ENCODE data around the gene RNF225. TPM values are rescaled to one million over a fixed set of nuclear protein-coding genes. Genes with fewer than 3 reads are reported as not detected.

Gene RNF225
- total RNA-seq, 1 experiment from 2014 or later = 0.20 TPM

GRCh38 chr19:58355215-58355796 lies 40.1 kb upstream of the RNF225 start:
- no peaks in the 10 kb centered on the region for H3K4me1 ChIP-seq
- no peak for DNase-seq
- no peaks in the 10 kb centered on the region for H3K9me3 ChIP-seq (replicated peaks)
- no peak overlapping the region for H3K4me3 ChIP-seq
- no peaks in the 10 kb centered on the region for H3K36me3 ChIP-seq
- H3K27ac ChIP-seq = no peak overlapping the region
- no peaks in the 10 kb centered on the region for H3K27me3 ChIP-seq

GRCh38 chr19:58355908-58356765 lies 39.3 kb upstream of the RNF225 start:
- H3K4me3 ChIP-seq = no peak overlapping the region

GRCh38 chr19:58356766-58357480 lies 38.5 kb upstream of the RNF225 start:
- Histone ChIP-seq H3K36me3 (no peaks in the 10 kb centered on the region), H3K27me3 (no peaks in the 10 kb centered on the region), H3K4me1 (no peaks in the 10 kb centered on the region), H3K4me3 (no peak overlapping the region), H3K27ac (no peak overlapping the region), H3K9me3 (replicated peaks) (no peaks in the 10 kb centered on the region)
- no peak for DNase-seq

More at GRCh38 chr19:58355908-58356765, 39.3 kb upstream of the RNF225 start:
- H3K27ac ChIP-seq = no peak overlapping the region
- H3K4me1 ChIP-seq = no peaks in the 10 kb centered on the region
- no peaks in the 10 kb centered on the region for H3K9me3 ChIP-seq (replicated peaks)
- H3K36me3 ChIP-seq = no peaks in the 10 kb centered on the region
- H3K27me3 ChIP-seq = no peaks in the 10 kb centered on the region
- DNase-seq = no peak

- Histone ChIP-seq H3K4me1 (no peaks in the 10 kb centered on the region), H3K27ac (no peak overlapping the region), H3K36me3 (no peaks in the 10 kb centered on the region), H3K27me3 (no peaks in the 10 kb centered on the region), H3K9me3 (replicated peaks) (no peaks in the 10 kb centered on the region), H3K4me3 (no peak overlapping the region)
- DNase-seq = no peak
Observed at GRCh38 chr19:58357481-58358145, 37.8 kb upstream of the RNF225 start.

- peak; percentile 73 to 74 for DNase-seq
- peak overlapping the region; percentile 75 for H3K4me3 ChIP-seq
- H3K27ac ChIP-seq = peak overlapping the region; percentile 80
- no peaks in the 10 kb centered on the region for H3K4me1 ChIP-seq
- H3K36me3 ChIP-seq = no peaks in the 10 kb centered on the region
- no peaks in the 10 kb centered on the region for H3K27me3 ChIP-seq
- H3K9me3 ChIP-seq (replicated peaks) = no peaks in the 10 kb centered on the region
Observed at GRCh38 chr19:58361900-58362271, 33.6 kb upstream of the RNF225 start.

GRCh38 chr19:58362272-58362994 lies 33.0 kb upstream of the RNF225 start, which contains the start of gene ZNF497:
Gene ZNF497, minus strand, starts transcription at chr19:58362751. Its CDS starts 5,116 bp downstream, at chr19:58357635.
- peak; percentile 96 for DNase-seq
- Histone ChIP-seq H3K27me3 (no peaks in the 10 kb centered on the region), H3K36me3 (no peaks in the 10 kb centered on the region), H3K4me1 (no peaks in the 10 kb centered on the region), H3K4me3 (peak within 1 kb of the TSS; percentile 75), H3K9me3 (replicated peaks) (no peaks in the 10 kb centered on the region), H3K27ac (peak within 1 kb of the TSS; percentile 80)

GRCh38 chr19:58364146-58364545 lies 31.3 kb upstream of the RNF225 start:
- Histone ChIP-seq H3K4me1 (no peaks in the 10 kb centered on the region), H3K9me3 (replicated peaks) (no peaks in the 10 kb centered on the region), H3K27ac (no peak overlapping the region), H3K36me3 (no peaks in the 10 kb centered on the region), H3K27me3 (no peaks in the 10 kb centered on the region), H3K4me3 (no peak overlapping the region)
- no peak for DNase-seq

GRCh38 chr19:58366585-58367430 lies 28.6 kb upstream of the RNF225 start:
- Histone ChIP-seq H3K4me1 (no peaks in the 10 kb centered on the region), H3K9me3 (replicated peaks) (no peaks in the 10 kb centered on the region), H3K4me3 (no peak overlapping the region), H3K36me3 (no peaks in the 10 kb centered on the region), H3K27ac (no peak overlapping the region), H3K27me3 (no peaks in the 10 kb centered on the region)
- DNase-seq = no peak

- H3K27ac ChIP-seq = no peak overlapping the region
- no peaks in the 10 kb centered on the region for H3K9me3 ChIP-seq (replicated peaks)
- no peaks in the 10 kb centered on the region for H3K4me1 ChIP-seq
- H3K4me3 ChIP-seq = no peak overlapping the region
- no peaks in the 10 kb centered on the region for H3K36me3 ChIP-seq
- no peak for DNase-seq
- no peaks in the 10 kb centered on the region for H3K27me3 ChIP-seq
Observed at GRCh38 chr19:58367698-58368454, 27.6 kb upstream of the RNF225 start.

GRCh38 chr19:58368561-58369360 lies 26.7 kb upstream of the RNF225 start:
- no peak overlapping the region for H3K27ac ChIP-seq
- no peaks in the 10 kb centered on the region for H3K9me3 ChIP-seq (replicated peaks)
- no peaks in the 10 kb centered on the region for H3K36me3 ChIP-seq
- no peaks in the 10 kb centered on the region for H3K27me3 ChIP-seq
- H3K4me1 ChIP-seq = no peaks in the 10 kb centered on the region
- H3K4me3 ChIP-seq = no peak overlapping the region
- DNase-seq = no peak

GRCh38 chr19:58372311-58373133 lies 22.9 kb upstream of the RNF225 start:
- Histone ChIP-seq H3K4me1 (no peaks in the 10 kb centered on the region), H3K4me3 (no peak overlapping the region), H3K27me3 (no peaks in the 10 kb centered on the region), H3K36me3 (no peaks in the 10 kb centered on the region), H3K9me3 (replicated peaks) (no peaks in the 10 kb centered on the region), H3K27ac (no peak overlapping the region)
- DNase-seq = no peak

- no peak for DNase-seq
- Histone ChIP-seq H3K9me3 (replicated peaks) (no peaks in the 10 kb centered on the region), H3K4me3 (no peak overlapping the region), H3K36me3 (no peaks in the 10 kb centered on the region), H3K27me3 (no peaks in the 10 kb centered on the region), H3K27ac (no peak overlapping the region), H3K4me1 (no peaks in the 10 kb centered on the region)
Observed at GRCh38 chr19:58374200-58374599, 21.3 kb upstream of the RNF225 start.

All from SJCRH30 (cell line).